GM10847 (cell line): ENCODE data around the gene WDR43.

ENCODE experiments used
- POLR2A ChIP-seq: IDR thresholded peaks from 2 replicates; pipeline ENCODE4 v1.6.1; 2011; ENCODE audit not compliant: insufficient read length; ENCODE audit errors: extremely low read depth

The WDR43 gene

DNA sequence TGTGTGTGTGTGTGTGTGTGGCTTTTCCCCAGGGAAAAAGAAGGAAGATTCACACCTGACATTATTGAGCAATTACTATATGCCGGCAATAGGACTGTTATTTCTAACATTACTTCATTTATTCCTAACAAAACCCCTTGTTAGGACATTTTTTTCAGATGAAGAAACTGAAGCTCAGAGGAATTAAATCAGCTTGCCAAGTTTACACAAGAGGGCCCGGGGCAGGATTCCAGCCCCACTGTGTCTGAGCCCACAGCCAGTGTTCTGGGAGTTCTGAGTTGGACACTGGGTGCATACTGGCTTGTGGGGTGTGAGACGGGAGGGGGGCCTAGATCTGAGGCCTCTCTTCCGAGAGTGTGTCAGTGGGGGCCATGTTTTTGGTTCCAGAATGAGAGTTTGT lies 96.6 kb downstream of the WDR43 start:
- no peak for TF ChIP-seq POLR2A

DNA sequence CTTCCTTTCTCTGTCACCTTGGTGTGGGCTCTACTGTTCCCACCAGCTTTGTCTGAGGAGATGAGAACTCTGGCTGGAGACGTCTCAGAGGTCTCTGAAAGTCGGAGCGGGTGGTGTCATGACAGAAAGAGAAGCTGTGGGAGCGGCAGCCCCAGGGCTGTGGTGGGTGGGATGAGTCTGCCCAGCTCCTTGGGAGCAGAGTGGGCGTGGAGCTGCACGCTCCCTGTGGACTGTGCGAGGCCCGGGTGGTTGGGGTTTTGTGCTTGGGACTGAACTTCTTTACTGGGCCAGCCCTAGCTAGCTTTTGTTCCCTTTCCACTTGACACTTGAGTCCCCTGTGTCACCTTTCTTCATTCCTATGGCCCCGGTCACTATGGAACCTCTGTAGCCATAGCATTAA lies 97.0 kb downstream of the WDR43 start:
- TF ChIP-seq POLR2A, result no peak

DNA sequence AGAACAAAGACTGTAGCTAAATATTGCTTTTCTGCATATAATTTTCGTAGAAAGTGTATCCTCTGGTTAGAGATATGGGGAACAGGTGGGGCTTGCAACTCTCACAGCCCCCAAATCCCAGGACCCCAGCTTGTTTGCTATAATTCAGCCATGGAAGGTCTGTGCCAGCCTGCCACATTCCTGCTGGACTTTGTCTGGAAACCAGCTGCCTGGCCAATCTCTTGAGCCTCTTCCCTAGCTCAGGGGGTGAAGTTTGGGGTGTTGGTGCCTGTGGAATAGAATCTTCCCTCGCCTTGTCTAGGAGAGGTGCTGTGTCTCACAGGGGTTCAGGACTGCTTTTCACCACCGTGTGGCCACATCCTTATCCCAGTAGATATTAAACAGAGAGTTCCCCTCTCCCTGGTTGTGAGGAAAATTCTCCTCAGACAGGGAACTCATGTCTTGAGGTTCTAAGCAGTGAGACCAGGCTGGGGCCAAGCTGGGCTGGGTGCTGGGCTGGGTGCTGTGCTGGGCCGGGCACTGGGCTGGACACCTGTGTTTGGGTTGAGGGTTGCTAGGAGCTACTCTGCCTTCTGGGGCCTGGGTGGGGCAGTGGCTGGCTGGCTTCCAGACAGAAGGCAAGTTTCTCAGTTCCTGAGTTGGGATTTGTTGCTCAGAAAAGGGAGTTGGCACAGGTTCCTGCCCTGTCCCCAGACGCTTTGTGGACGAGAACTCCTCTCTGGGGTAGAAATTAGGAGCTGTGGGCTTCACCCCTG lies 98.9 kb downstream of the WDR43 start:
- TF ChIP-seq POLR2A, result no peak

DNA sequence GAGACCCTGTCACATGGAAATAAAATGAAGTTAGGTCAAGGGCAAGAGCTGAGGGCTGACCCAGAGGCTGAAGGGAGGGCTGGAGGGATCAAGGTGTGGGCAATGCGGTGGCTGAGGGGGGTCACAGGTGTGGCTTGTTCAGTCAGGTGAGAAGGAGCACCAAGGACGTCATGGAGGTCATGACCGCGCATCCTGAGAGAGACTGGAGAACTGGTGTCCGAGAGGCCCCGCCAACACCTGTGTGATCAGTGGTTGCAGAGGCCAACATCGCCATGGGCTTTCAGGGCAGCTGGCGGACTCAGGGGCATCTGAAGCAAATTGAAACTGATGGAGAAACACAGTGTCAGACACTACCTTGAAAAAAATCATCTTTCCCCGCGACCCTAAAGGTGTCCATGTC lies 99.6 kb downstream of the WDR43 start:
- TF ChIP-seq POLR2A, result no peak

DNA sequence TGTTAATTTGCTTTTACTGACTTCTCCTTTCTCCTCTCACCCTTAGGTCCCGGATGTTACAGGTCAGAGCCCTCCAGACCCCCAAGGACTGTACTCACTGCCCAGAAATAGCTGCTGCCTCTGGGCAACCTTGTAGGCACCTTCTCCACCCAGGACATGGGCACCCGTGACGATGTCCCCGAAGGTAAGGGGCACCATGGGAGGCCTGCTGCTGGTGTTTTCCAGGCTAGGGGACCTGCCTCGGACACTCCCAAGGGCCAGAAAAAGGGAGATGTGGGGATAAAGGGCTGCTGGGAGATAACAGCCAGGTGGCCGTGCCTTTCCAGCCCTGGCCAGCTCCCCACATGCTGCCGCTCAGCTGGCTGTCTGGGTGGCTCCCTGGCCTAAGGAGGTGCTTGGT lies 100.2 kb downstream of the WDR43 start:
- TF ChIP-seq POLR2A, result no peak

DNA sequence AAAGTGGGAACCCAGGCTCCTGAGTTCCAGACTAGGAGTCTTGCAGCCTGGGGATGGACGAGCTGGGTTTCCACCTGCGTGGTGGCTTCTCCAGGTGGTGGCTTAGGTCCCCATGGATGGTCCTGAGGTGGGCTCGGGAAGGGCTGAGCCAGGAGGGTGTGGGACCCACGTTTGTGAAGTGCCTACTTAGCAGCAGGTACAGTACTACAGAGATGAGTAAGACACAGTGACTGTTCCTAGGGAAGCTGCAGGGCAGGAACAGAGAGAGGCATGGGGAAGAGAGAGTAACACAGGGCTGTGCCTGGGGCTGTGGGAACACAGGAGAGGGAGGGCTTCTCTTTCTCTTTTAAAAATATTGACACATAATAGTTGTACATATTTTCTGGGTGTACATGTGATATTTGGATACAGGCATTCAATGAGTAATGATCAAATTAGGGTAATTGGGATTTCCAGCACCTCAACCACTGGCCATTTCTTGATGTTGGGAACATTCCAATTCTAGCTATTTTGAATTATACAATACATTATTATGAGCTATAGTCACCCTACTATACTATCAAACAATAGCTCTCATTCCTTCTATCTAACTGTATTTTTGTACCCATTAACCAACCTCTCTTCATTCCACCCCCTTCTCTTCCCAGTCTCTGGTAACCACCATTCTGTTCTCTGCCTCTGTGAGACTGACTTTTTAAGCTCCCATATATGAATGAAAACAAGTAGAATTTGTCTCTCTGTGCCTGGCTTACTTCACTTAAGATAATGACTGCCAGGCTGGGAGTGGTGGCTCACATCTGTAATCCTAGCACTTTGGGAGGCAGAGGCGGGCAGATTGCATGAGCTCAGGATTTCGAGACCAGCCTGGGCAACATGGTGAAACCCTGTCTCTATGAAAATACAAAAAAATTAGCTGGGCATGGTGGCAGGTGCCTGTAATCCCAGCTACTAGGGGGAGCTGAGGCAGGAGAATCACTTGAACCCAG lies 101.6 kb downstream of the WDR43 start:
- no peak for TF ChIP-seq POLR2A

DNA sequence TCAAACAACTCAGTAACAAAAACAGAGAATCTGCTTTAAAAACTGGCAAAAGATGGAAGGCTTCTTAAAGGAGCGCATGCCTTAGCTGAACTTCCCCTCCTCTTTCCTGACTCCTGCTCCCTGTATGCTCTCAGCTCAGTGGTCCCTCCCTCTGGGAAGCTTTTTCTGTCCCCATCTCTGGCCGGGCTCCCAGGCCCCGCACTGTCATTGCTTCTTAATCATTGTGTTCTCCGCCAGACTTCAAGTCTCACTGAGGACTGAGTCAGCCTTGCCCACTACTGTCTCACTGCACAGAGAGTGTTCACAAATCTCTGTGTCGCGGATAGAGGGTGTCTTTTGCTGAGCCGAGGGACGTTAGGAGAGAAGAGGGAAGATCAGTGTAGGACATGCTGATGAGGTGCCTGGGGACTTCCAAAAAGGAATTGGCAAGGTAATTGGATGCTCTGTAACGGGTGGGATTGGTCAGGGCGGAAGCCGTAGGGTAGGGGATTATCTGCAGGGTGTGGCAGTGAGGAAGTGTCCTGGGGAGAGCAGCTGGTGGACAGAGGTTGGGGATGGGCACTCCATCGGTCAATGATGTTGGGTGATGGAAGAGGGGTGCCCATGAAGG lies 102.9 kb downstream of the WDR43 start:
- TF ChIP-seq POLR2A, result no peak
